ENCODE measurements around the gene DDX60. TPM values are rescaled to one million over a fixed set of nuclear protein-coding genes. Genes with fewer than 3 reads are reported as not detected.

Gene DDX60
- total RNA-seq, 1 donor from 2014 or later: 19.2 TPM

GRCh38 chr4:168183717-168184571, 134.6 kb downstream of the DDX60 start:
- no peak for DNase-seq (ENCODE audit: low spot score in 2 of 2, unreplicated experiment in 2 of 2)

DNA sequence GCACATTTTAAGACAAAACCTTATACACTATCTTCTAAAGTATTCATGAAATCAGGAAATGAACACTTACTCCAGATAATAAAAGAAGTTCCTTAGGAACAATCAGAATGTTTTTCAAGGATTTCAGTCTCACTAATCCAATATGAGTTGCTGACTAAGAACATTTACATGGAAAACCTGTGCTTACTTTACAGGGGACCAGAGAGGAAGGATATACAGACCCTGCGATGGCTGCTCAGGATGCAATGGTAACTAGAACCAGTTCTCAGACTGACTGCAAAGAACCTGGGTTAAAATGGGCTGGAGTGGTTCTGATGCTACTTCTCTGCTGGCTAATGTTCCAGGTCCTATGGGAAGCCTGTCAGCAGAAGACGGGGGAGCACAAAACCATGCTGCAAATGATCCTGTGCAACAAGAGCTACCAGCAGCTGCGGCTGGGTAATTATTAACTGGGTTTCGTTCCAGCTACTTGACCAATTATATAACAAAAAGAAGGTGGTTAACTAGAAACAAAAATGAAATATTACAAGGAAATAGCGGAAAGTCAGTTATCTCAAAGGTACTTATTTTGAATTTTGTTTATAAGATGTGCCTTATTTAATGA, 140.9 kb downstream of the DDX60 start:
- Mint-ChIP-seq H3K27me3 (ENCODE audit: low read depth) (no peaks in the 10 kb centered on the region), H3K9me3 (no peaks in the 10 kb centered on the region), H3K27ac (no peak overlapping the region), H3K4me3 (no peak overlapping the region), H3K4me1 (no peaks in the 10 kb centered on the region), H3K36me3 (no peaks in the 10 kb centered on the region)
- no peak for TF ChIP-seq CTCF (IDR thresholded peaks at IDR 0.05; ENCODE audit: unreplicated experiment)
- no peak for DNase-seq (ENCODE audit: low spot score in 2 of 2, unreplicated experiment in 2 of 2)

More at GRCh38 chr4:168183717-168184571, 134.6 kb downstream of the DDX60 start:
- Mint-ChIP-seq H3K4me3 (no peak overlapping the region), H3K27me3 (ENCODE audit: low read depth) (no peaks in the 10 kb centered on the region), H3K4me1 (no peaks in the 10 kb centered on the region), H3K9me3 (peaks cover 3% of the 10 kb centered on the region), H3K27ac (no peak overlapping the region), H3K36me3 (no peaks in the 10 kb centered on the region)
- TF ChIP-seq CTCF (IDR thresholded peaks at IDR 0.05; ENCODE audit: unreplicated experiment): peak; percentile 35

GRCh38 chr4:168174308-168174707, 144.2 kb downstream of the DDX60 start:
- H3K9me3 Mint-ChIP-seq: no peaks in the 10 kb centered on the region
- no peak overlapping the region for H3K27ac Mint-ChIP-seq
- no peaks in the 10 kb centered on the region for H3K4me1 Mint-ChIP-seq
- no peaks in the 10 kb centered on the region for H3K27me3 Mint-ChIP-seq (ENCODE audit: low read depth)
- no peak overlapping the region for H3K4me3 Mint-ChIP-seq
- no peak for DNase-seq (ENCODE audit: low spot score in 2 of 2, unreplicated experiment in 2 of 2)
- no peak for TF ChIP-seq CTCF (IDR thresholded peaks at IDR 0.05; ENCODE audit: unreplicated experiment)
- no peaks in the 10 kb centered on the region for H3K36me3 Mint-ChIP-seq

- Mint-ChIP-seq H3K36me3 (no peaks in the 10 kb centered on the region), H3K27me3 (ENCODE audit: low read depth) (no peaks in the 10 kb centered on the region), H3K9me3 (no peaks in the 10 kb centered on the region), H3K27ac (no peak overlapping the region), H3K4me1 (no peaks in the 10 kb centered on the region), H3K4me3 (no peak overlapping the region)
- TF ChIP-seq CTCF (IDR thresholded peaks at IDR 0.05; ENCODE audit: unreplicated experiment): no peak
- DNase-seq (ENCODE audit: low spot score in 2 of 2, unreplicated experiment in 2 of 2): no peak
Measured at GRCh38 chr4:168167714-168168284, 150.8 kb downstream of the DDX60 start.

Other genes with a start within 250 kb of the DDX60 start
- not detected in 3 replicates for gene ANXA10, start 226.2 kb downstream of the DDX60 start, total RNA-seq
- 11.4 to 12.0 TPM (median 11.7 TPM) in 3 replicates for gene DDX60L, start 161.7 kb upstream of the DDX60 start, total RNA-seq
- 150 to 158 TPM (median 153 TPM) in 3 replicates for gene PALLD, start 178.3 kb upstream of the DDX60 start, total RNA-seq

All from mesothelial cell of epicardium (in vitro differentiated cells).